SU-DHL-6 (cell line): ENCODE data around the gene CNTN4.

ENCODE experiments used
- CTCF ChIP-seq: fragments of 200-600 bp; sonication (generic); IDR thresholded peaks from one replicate; pipeline ENCODE4 v1.5.1; 2017; ENCODE audit warnings: antibody characterized with exemption, mild to moderate bottlenecking, low read length, moderate library complexity; ENCODE audit not compliant: insufficient read depth, poor library complexity, severe bottlenecking
- EZH2phosphoT487 ChIP-seq: fragments of 200-600 bp; sonication (generic), shearing (Covaris generic); conservative IDR thresholded peaks from 2 replicates; pipeline ENCODE4 v1.6.1; 2018; ENCODE audit warnings: mild to moderate bottlenecking, antibody characterized with exemption, low read length, moderate library complexity, mixed read lengths

- TF ChIP-seq CTCF: no peak
- TF ChIP-seq EZH2phosphoT487: no peak
Measured at GRCh38 chr3:2850701-2851100, 752.0 kb downstream of the CNTN4 start.
